ENCODE measurements around the gene CIBAR2. TPM values are rescaled to one million over a fixed set of nuclear protein-coding genes. Genes with fewer than 3 reads are reported as not detected.

CIBAR2 gene
- total RNA-seq, 1 donor from 2014 or later, result not detected

DNA sequence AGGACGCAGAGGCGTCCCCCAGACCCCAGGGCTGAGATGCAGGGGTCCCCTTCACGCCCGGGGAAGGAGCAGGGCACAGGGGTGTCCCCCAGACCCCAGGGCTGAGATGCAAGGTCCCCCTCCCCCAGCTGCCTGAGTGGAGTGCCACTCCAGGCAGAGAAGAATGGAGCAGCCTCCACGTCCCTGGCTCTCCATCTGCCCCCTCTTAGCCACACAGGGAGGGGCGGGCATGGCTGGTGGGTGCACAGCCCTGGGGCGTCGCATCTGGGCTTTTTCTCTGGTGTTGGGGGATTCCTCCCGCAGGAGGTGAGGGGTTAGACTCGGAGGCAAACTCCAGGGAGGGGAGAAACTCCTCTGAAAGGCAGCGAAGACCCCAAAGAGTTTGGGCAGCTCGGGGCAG is 17.5 kb downstream of the CIBAR2 start:
- Histone ChIP-seq H3K36me3 (no peaks in the 10 kb centered on the region), H3K4me1 (peaks cover 12% of the 10 kb centered on the region), H3K27ac (no peak overlapping the region), H3K4me3 (no peak overlapping the region), H3K27me3 (no peaks in the 10 kb centered on the region), H3K9me3 (no peaks in the 10 kb centered on the region)
- intact Hi-C loops (cut with DNase I), result no loop called here
- TF ChIP-seq, protein P1, sequence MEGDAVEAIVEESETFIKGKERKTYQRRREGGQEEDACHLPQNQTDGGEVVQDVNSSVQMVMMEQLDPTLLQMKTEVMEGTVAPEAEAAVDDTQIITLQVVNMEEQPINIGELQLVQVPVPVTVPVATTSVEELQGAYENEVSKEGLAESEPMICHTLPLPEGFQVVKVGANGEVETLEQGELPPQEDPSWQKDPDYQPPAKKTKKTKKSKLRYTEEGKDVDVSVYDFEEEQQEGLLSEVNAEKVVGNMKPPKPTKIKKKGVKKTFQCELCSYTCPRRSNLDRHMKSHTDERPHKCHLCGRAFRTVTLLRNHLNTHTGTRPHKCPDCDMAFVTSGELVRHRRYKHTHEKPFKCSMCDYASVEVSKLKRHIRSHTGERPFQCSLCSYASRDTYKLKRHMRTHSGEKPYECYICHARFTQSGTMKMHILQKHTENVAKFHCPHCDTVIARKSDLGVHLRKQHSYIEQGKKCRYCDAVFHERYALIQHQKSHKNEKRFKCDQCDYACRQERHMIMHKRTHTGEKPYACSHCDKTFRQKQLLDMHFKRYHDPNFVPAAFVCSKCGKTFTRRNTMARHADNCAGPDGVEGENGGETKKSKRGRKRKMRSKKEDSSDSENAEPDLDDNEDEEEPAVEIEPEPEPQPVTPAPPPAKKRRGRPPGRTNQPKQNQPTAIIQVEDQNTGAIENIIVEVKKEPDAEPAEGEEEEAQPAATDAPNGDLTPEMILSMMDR (IDR thresholded peaks at IDR 0.05), result no peak
- no peak for ATAC-seq
- DNase-seq, result no peak

DNA sequence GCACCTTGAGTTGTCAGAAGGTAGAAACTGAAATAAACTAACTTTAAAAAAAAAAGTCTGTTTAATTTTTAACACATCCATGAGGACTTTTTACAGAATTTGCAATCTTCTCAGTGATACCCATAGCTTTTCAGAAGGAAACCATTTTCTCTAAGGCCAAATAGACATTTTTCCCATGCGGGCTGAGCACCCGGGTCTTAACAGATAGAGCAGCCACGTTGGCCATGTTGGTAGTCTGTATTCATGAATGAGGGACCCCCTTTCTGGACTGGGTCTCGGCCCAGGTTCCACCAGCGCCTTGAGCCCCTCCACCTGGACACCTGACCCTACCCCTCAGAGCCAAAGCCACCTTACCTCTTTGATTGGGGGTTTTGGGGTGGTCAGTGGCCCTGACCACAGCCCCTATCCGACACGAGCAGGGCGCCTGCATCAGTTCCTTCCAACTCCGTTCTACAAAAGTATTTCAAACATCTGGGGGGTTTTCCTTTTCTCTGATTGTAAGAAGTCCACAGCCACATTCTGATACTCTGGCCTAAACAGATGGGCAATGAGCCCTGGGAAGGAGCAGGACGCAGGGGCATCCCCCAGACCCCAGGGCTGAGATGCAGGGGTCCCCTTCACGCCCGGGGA is 18.0 kb downstream of the CIBAR2 start:
- TF ChIP-seq, protein P1 (IDR thresholded peaks at IDR 0.05), result no peak
- Histone ChIP-seq H3K4me3 (no peak overlapping the region), H3K36me3 (no peaks in the 10 kb centered on the region), H3K27me3 (no peaks in the 10 kb centered on the region), H3K27ac (no peak overlapping the region), H3K4me1 (peaks cover 14% of the 10 kb centered on the region), H3K9me3 (no peaks in the 10 kb centered on the region)
- DNase-seq (no peak), ATAC-seq (no peak)
- intact Hi-C loops (cut with DNase I), result no loop called here

DNA sequence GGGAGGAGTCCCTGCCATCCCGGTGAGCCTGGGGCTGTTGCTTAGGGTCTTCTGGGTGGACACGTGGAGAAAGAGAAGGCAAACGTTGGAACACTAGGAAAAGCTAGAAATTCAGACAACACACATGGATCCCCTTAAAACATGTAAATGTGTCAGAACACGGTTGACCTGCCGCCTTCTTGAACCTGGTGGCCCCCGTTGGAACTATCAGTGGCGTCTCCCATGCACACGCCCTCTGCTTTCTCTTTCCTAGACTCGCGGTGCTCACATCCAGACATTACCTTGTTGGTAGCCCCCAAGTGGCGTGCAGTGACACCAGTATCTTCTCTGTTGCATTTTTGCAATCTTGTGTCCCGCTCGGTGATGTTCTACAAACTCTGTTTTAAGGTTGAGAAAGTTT is 18.6 kb downstream of the CIBAR2 start:
- TF ChIP-seq, protein P1 (IDR thresholded peaks at IDR 0.05), result no peak
- H3K27me3 ChIP-seq, result no peaks in the 10 kb centered on the region
- intact Hi-C loops (cut with DNase I), result no loop called here
- H3K36me3 ChIP-seq, result no peaks in the 10 kb centered on the region
- DNase-seq (no peak), ATAC-seq (no peak)
- no peaks in the 10 kb centered on the region for H3K9me3 ChIP-seq
- no peak overlapping the region for H3K27ac ChIP-seq
- H3K4me3 ChIP-seq, result no peak overlapping the region
- H3K4me1 ChIP-seq, result peaks cover 14% of the 10 kb centered on the region

DNA sequence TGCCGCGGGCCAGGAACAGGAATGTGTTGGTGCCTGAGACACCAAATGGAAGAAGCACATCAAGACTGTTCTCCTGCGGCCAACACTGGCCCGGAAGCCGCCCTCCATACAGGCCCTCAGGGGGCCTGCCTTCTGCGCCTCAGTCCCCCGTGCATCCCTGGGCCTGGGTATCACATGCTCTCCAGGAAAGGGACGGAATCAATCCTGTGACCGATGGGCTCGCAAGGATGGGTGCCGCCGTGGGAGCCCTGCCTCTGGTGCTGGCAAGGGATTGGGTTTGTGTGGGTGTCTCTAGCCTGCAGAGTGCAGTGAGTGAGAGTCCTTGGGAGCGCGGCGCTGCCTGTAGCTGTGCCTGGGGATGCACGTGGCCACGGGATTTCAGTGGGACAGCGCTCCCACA is 19.4 kb downstream of the CIBAR2 start:
- peaks cover 14% of the 10 kb centered on the region for H3K4me1 ChIP-seq
- intact Hi-C loops (cut with DNase I), result no loop called here
- H3K4me3 ChIP-seq, result no peak overlapping the region
- H3K36me3 ChIP-seq, result no peaks in the 10 kb centered on the region
- no peak overlapping the region for H3K27ac ChIP-seq
- H3K27me3 ChIP-seq, result no peaks in the 10 kb centered on the region
- TF ChIP-seq, protein P1 (IDR thresholded peaks at IDR 0.05), result no peak
- no peak for DNase-seq
- H3K9me3 ChIP-seq, result no peaks in the 10 kb centered on the region
- ATAC-seq, result no peak

DNA sequence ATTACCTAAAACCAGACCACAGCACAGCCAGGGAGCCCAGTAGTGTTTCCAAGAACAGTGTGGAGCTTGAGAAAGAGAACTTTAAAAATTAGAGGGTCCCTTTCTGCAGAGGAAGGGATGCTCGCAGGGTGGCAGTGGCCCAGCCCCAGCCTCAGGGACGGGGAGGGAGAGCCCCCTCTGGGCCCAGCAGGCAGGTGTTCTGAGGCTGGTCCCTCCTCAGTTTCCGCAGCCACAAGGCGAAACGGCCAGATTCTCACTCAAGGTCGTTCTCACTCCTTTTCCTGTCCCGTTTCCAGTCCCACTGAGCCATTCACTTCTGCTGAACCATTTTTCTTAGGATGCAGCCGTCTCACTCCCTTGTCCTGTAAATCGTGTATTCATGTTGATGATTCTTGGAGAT is 20.0 kb downstream of the CIBAR2 start:
- DNase-seq (no peak), ATAC-seq (no peak)
- intact Hi-C loops (cut with DNase I), result no loop called here
- H3K36me3 ChIP-seq, result no peaks in the 10 kb centered on the region
- no peaks in the 10 kb centered on the region for H3K9me3 ChIP-seq
- H3K4me1 ChIP-seq, result peaks cover 14% of the 10 kb centered on the region
- H3K27me3 ChIP-seq, result no peaks in the 10 kb centered on the region
- no peak overlapping the region for H3K27ac ChIP-seq
- H3K4me3 ChIP-seq, result no peak overlapping the region
- TF ChIP-seq, protein P1 (IDR thresholded peaks at IDR 0.05), result no peak

DNA sequence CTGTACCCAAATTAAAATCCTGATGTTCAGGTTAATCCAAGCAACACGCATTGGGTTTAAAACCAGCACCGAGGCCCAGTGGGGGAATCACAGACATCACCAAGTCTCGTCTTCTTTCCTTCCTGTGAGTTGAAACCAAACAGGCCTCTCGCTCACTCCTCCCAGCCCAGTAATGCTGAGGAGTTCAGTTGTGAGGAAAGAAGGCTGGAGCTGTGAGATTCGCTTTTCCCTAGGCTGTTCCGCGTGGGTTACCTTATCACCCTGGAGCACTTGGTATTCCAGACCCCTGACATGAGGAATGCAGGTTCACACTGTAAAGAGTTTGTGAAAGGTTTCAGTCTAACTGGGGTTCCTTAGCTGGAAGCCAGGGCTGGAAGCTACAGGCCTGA is 20.8 kb downstream of the CIBAR2 start:
- H3K27ac ChIP-seq, result no peak overlapping the region
- H3K36me3 ChIP-seq, result no peaks in the 10 kb centered on the region
- no peak overlapping the region for H3K4me3 ChIP-seq
- TF ChIP-seq, protein P1 (IDR thresholded peaks at IDR 0.05), result no peak
- intact Hi-C loops (cut with DNase I), result no loop called here
- DNase-seq, result no peak
- peaks cover 14% of the 10 kb centered on the region for H3K4me1 ChIP-seq
- H3K27me3 ChIP-seq, result no peaks in the 10 kb centered on the region
- H3K9me3 ChIP-seq, result no peaks in the 10 kb centered on the region
- no peak for ATAC-seq
